Dermis blood vessel endothelial cell (primary cell): Measurements from ENCODE around the gene ICAM2. TPM values are rescaled to one million over a fixed set of nuclear protein-coding genes. Genes with fewer than 3 reads are reported as not detected.
"Not testable (repeated sequence)": the region's sequence is repeated elsewhere in the genome, so short reads cannot be mapped to it uniquely, and the experiment has no call there.

Experiments used
- DNase-seq: peaks from one replicate; pipeline ENCODE4 v3.0.0; 2010
- total RNA-seq: library from RNA; depleted of rRNA; stranded (reverse); fragments of >200 nt; gene quantifications from 2 replicates; pipeline ENCODE4 v1.2.3, GENCODE V29; 2014

The ICAM2 gene
- total RNA-seq, 1 donor from 2014 or later = 748 TPM

GRCh38 chr17:64042700-64043485, 22.5 kb upstream of the ICAM2 start:
- no peak for DNase-seq

- DNase-seq = no peak
Observed at GRCh38 chr17:64041912-64042311, 21.5 kb upstream of the ICAM2 start.

GRCh38 chr17:64040206-64040605, 19.8 kb upstream of the ICAM2 start:
- DNase-seq = no peak

- no peak for DNase-seq
Observed at GRCh38 chr17:64039106-64039400, 18.6 kb upstream of the ICAM2 start.

- DNase-seq = no peak
Observed at GRCh38 chr17:64038331-64039105, 18.1 kb upstream of the ICAM2 start.

GRCh38 chr17:64037802-64038201, 17.4 kb upstream of the ICAM2 start:
- DNase-seq = no peak

GRCh38 chr17:64037180-64037579, 16.7 kb upstream of the ICAM2 start:
- DNase-seq = no peak

GRCh38 chr17:64036198-64036922, 15.9 kb upstream of the ICAM2 start:
- peak; percentile 10 for DNase-seq

GRCh38 chr17:64032081-64032480, 11.6 kb upstream of the ICAM2 start:
- DNase-seq = no peak

- peak; percentile 86 for DNase-seq
Observed at GRCh38 chr17:64028874-64029464, 8.5 kb upstream of the ICAM2 start.

- peak; percentile 92 for DNase-seq
Observed at GRCh38 chr17:64025732-64026294, 5.4 kb upstream of the ICAM2 start.

GRCh38 chr17:64024781-64025731, 4.6 kb upstream of the ICAM2 start:
- peak; percentile 45 for DNase-seq

GRCh38 chr17:64024215-64024654, 3.8 kb upstream of the ICAM2 start:
- peak; percentile 62 for DNase-seq

- no peak for DNase-seq
Observed at GRCh38 chr17:64022611-64023063, 2.2 kb upstream of the ICAM2 start.

- not testable (repeated sequence) for DNase-seq
Observed at GRCh38 chr17:64019551-64019961, 877 bp downstream of the ICAM2 start.

- DNase-seq = peak; percentile 47
Observed at GRCh38 chr17:64017381-64017980, 3.0 kb downstream of the ICAM2 start.

- peak; percentile 69 for DNase-seq
Observed at GRCh38 chr17:64016974-64017373, 3.5 kb downstream of the ICAM2 start.

- peak; percentile 67 for DNase-seq
Observed at GRCh38 chr17:64016231-64016784, 4.1 kb downstream of the ICAM2 start.

- no peak for DNase-seq
Observed at GRCh38 chr17:64015447-64015846, 5.0 kb downstream of the ICAM2 start.
